ENCODE measurements around the gene PTPRD. TPM values are rescaled to one million over a fixed set of nuclear protein-coding genes. Genes with fewer than 3 reads are reported as not detected.

PTPRD gene
- total and polyA plus RNA-seq, 2 of the 4 experiments (the other 2 are of a cell fraction): 0.07 to 0.18 TPM

GRCh38 chr9:9045572-9045971, 1567.2 kb downstream of the PTPRD start:
- no peak overlapping the region for H2BK5ac ChIP-seq (ENCODE audit: low read depth, low read length, poor library complexity, severe bottlenecking)
- H4K91ac ChIP-seq (ENCODE audit: insufficient read depth, low read depth, low read length): no peak overlapping the region
- no CpG with 5 or more reads among the region's 2 CpGs for WGBS, 2 experiments (ENCODE audit: extremely low coverage in 2 of 2, insufficient read length in 1 of 2)
- no peak overlapping the region for H2BK120ac ChIP-seq (ENCODE audit: low read depth, low read length)
- H4K20me1 ChIP-seq (ENCODE audit: insufficient read depth, low read length): no peaks in the 10 kb centered on the region
- H3K23ac ChIP-seq (ENCODE audit: low read depth, low read length): no peak overlapping the region
- no peaks in the 10 kb centered on the region for H3K36me3 ChIP-seq (ENCODE audit: control insufficient read depth, insufficient read depth, low read length)
- H3K9me1 ChIP-seq (ENCODE audit: insufficient read depth, low read length): no peaks in the 10 kb centered on the region
- DNase-seq: no peak
- intact Hi-C loops (cut with micrococcal nuclease) (no loop called here), in situ Hi-C loops (cut with MboI; ENCODE audit: low sequenced_read_pairs) (no loop called here), dilution Hi-C loops (cut with HindIII; ENCODE audit: low sequenced_read_pairs, unreplicated experiment) (no loop called here)
- CTCF ChIA-PET: no interaction called here
- no peak overlapping the region for H3K4ac ChIP-seq (ENCODE audit: low read depth, low read length)
- no peaks in the 10 kb centered on the region for H3K79me1 ChIP-seq (ENCODE audit: low read depth in 1 of 2, low read length in 2 of 2)
- no peak overlapping the region for H3K56ac ChIP-seq (ENCODE audit: extremely low read depth, insufficient read depth, low read length)
- no peaks in the 10 kb centered on the region for H3K9me3 ChIP-seq (ENCODE audit: control insufficient read depth, insufficient read depth, low read length)
- no peak overlapping the region for H3K18ac ChIP-seq (ENCODE audit: low read depth, low read length)
- H4K8ac ChIP-seq (ENCODE audit: low read depth in 2 of 2, low read length in 2 of 2): no peak overlapping the region
- no peak overlapping the region for H4K5ac ChIP-seq (ENCODE audit: low read depth, low read length)
- TF ChIP-seq CHD1 (IDR thresholded peaks at IDR 0.05; ENCODE audit: low read depth, low read length): no peak
- TF ChIP-seq BHLHE40 (IDR thresholded peaks at IDR 0.05; ENCODE audit: low read depth, low read length): no peak
- no peak for TF ChIP-seq RCOR1 (IDR thresholded peaks at IDR 0.05; ENCODE audit: insufficient replicate concordance, low read length)
- no peak for TF ChIP-seq POLR2A (IDR thresholded peaks at IDR 0.05; ENCODE audit: low read depth, low read length)
- no peak for TF ChIP-seq MAZ (IDR thresholded peaks at IDR 0.05; ENCODE audit: borderline replicate concordance, low read depth, low read length)
- no peak for TF ChIP-seq USF2 (IDR thresholded peaks at IDR 0.05; ENCODE audit: low read depth, low read length)
- no peak for TF ChIP-seq SMC3 (IDR thresholded peaks at IDR 0.05; ENCODE audit: low read depth, low read length)
- TF ChIP-seq, protein P1, sequence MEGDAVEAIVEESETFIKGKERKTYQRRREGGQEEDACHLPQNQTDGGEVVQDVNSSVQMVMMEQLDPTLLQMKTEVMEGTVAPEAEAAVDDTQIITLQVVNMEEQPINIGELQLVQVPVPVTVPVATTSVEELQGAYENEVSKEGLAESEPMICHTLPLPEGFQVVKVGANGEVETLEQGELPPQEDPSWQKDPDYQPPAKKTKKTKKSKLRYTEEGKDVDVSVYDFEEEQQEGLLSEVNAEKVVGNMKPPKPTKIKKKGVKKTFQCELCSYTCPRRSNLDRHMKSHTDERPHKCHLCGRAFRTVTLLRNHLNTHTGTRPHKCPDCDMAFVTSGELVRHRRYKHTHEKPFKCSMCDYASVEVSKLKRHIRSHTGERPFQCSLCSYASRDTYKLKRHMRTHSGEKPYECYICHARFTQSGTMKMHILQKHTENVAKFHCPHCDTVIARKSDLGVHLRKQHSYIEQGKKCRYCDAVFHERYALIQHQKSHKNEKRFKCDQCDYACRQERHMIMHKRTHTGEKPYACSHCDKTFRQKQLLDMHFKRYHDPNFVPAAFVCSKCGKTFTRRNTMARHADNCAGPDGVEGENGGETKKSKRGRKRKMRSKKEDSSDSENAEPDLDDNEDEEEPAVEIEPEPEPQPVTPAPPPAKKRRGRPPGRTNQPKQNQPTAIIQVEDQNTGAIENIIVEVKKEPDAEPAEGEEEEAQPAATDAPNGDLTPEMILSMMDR (conservative IDR thresholded peaks at IDR 0.05; ENCODE audit: low read depth, low read length): no peak
- TF ChIP-seq CEBPB (IDR thresholded peaks at IDR 0.05; ENCODE audit: low read depth, low read length): no peak
- TF ChIP-seq, protein P2, sequence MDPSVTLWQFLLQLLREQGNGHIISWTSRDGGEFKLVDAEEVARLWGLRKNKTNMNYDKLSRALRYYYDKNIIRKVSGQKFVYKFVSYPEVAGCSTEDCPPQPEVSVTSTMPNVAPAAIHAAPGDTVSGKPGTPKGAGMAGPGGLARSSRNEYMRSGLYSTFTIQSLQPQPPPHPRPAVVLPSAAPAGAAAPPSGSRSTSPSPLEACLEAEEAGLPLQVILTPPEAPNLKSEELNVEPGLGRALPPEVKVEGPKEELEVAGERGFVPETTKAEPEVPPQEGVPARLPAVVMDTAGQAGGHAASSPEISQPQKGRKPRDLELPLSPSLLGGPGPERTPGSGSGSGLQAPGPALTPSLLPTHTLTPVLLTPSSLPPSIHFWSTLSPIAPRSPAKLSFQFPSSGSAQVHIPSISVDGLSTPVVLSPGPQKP (IDR thresholded peaks at IDR 0.05; ENCODE audit: borderline replicate concordance, low read depth, low read length): no peak
- no peak overlapping the region for H3K9ac ChIP-seq (ENCODE audit: low read depth, low read length)
- H2BK20ac ChIP-seq (ENCODE audit: low read depth, low read length): no peak overlapping the region
- H3K14ac ChIP-seq (replicated peaks; ENCODE audit: low read depth, low read length): no peak overlapping the region
- POLR2A ChIA-PET (ENCODE audit: unreplicated experiment): no interaction called here
- H2BK15ac ChIP-seq (ENCODE audit: low read depth, low read length): no peak overlapping the region
- H3K4me3 ChIP-seq (ENCODE audit: insufficient read depth, low read depth, low read length): no peak overlapping the region
- H2AK9ac ChIP-seq (replicated peaks; ENCODE audit: low read depth, low read length, poor library complexity): no peak overlapping the region
- H2AK5ac ChIP-seq (ENCODE audit: low read depth, low read length): no peak overlapping the region
- no peaks in the 10 kb centered on the region for H3K4me1 ChIP-seq (ENCODE audit: control insufficient read depth, insufficient read depth, low read length)
- no peak overlapping the region for H2AFZ ChIP-seq (replicated peaks; ENCODE audit: low read length, poor library complexity)
- H3K27me3 ChIP-seq (ENCODE audit: control insufficient read depth, insufficient read depth, low read length): no peaks in the 10 kb centered on the region
- no peak overlapping the region for H3K27ac ChIP-seq (ENCODE audit: insufficient read depth, low read length)
- no peak for ATAC-seq (ENCODE audit: low read depth)
- no TSS peak for BruUV-seq (replicated peaks)
- no peak overlapping the region for H3K4me2 ChIP-seq (ENCODE audit: low read depth, low read length)
